GM12878 (cell line): Measurements from ENCODE around the gene PPRC1. TPM values are rescaled to one million over a fixed set of nuclear protein-coding genes. Genes with fewer than 3 reads are reported as not detected.

Experiments
- ATF3 ChIP-seq: IDR thresholded peaks from 2 replicates; pipeline ENCODE4 v1.6.1; 2011; ENCODE audit warnings: low read depth, mild to moderate bottlenecking, low read length, moderate library complexity, borderline replicate concordance; ENCODE audit errors: extremely low read depth
- HDAC2 ChIP-seq: fragments of 200-600 bp; sonication (generic); IDR thresholded peaks from 2 replicates; pipeline ENCODE4 v1.6.1; 2017
- HDAC6 ChIP-seq: fragments of 200-600 bp; sonication (generic); IDR thresholded peaks from one replicate; pipeline ENCODE4 v1.8.0; 2017; ENCODE audit warnings: antibody characterized with exemption; ENCODE audit not compliant: unreplicated experiment
- IRF3 ChIP-seq: fragments of 450-650 bp; IDR thresholded peaks from 2 replicates; pipeline ENCODE4 v1.6.1; 2014; ENCODE audit warnings: mild to moderate bottlenecking
- IRF4 ChIP-seq: IDR thresholded peaks from 2 replicates; pipeline ENCODE4 v1.6.1; 2011; ENCODE audit warnings: low read depth, low read length
- IRF5 ChIP-seq: fragments of 450-650 bp; IDR thresholded peaks from 2 replicates; pipeline ENCODE4 v1.6.1; 2017; ENCODE audit warnings: borderline replicate concordance
- MYC ChIP-seq: IDR thresholded peaks from 2 replicates; pipeline ENCODE4 v1.6.1; 2011; ENCODE audit warnings: mild to moderate bottlenecking, low read length, moderate library complexity, inconsistent platforms; ENCODE audit not compliant: insufficient read depth, insufficient replicate concordance, insufficient read length, severe bottlenecking
- PAX5 ChIP-seq: IDR thresholded peaks from 2 replicates; pipeline ENCODE4 v1.6.1; 2011; ENCODE audit warnings: low read depth, low read length, borderline replicate concordance
- SPI1 ChIP-seq: IDR thresholded peaks from 2 replicates; pipeline ENCODE4 v1.6.1; 2011; ENCODE audit warnings: low read depth, mild to moderate bottlenecking, low read length, moderate library complexity, borderline replicate concordance; ENCODE audit not compliant: insufficient read depth
- TCF7 ChIP-seq: IDR thresholded peaks from 2 replicates; pipeline ENCODE4 v1.6.1; 2014; ENCODE audit warnings: antibody characterized with exemption, borderline replicate concordance
- YY1 ChIP-seq: IDR thresholded peaks from 2 replicates; pipeline ENCODE4 v1.6.1; 2011; ENCODE audit warnings: low read depth, mild to moderate bottlenecking, low read length
- ZNF622 ChIP-seq: fragments of 450-650 bp; IDR thresholded peaks from 2 replicates; pipeline ENCODE4 v1.6.1; 2017; ENCODE audit warnings: mild to moderate bottlenecking, inconsistent platforms
- polyA plus RNA-seq, 11 experiments: library from polyadenylated mRNA; depleted of rRNA in 4 of 11; unstranded in 6 of 11; stranded (reverse) in 5 of 11; fragments of >200 nt; fragmentation: Nextera tagmentation in 4 of 11; fragmentation: Illumina TruSeq in 1 of 11; extraction: Ambion mirVana in 4 of 11; extraction: Trizol in 1 of 11; gene quantifications; 1 replicate in 1 of 11; 2 replicates in 10 of 11; pipeline versions ENCODE4 v1.2.1 to v1.2.3, GENCODE V29; 2011 to 2016; ENCODE audit warnings: inconsistent platforms in 2 of 11, missing spikeins in 2 of 11, low read depth in 1 of 11
- total RNA-seq, 4 experiments: library from RNA; depleted of rRNA in 3 of 4; stranded (reverse); fragments of >200 nt in 3 of 4; fragmentation: Illumina TruSeq in 1 of 4; extraction: Trizol in 1 of 4; gene quantifications; 2 replicates each; pipeline versions ENCODE4 v1.2.1 to v1.2.3, GENCODE V29; 2013 to 2021
- TF ChIP-seq, protein P1 (sequence below): fragments of 450-650 bp; IDR thresholded peaks from 2 replicates; pipeline ENCODE4 v1.6.1; 2018; ENCODE audit warnings: borderline replicate concordance, mild to moderate bottlenecking; ENCODE audit not compliant: partially characterized antibody
- TF ChIP-seq, protein P2 (sequence below): fragments of 450-650 bp; conservative IDR thresholded peaks from 2 replicates; pipeline ENCODE4 v1.6.1; 2017; ENCODE audit warnings: mild to moderate bottlenecking, moderate library complexity
- TF ChIP-seq, protein P3 (sequence below), 3 experiments: IDR thresholded peaks in 2 of 3; conservative IDR thresholded peaks in 1 of 3; 2 replicates each; pipeline ENCODE4 v1.5.1; 2011; ENCODE audit warnings: low read depth in 3 of 3, low read length in 3 of 3, mild to moderate bottlenecking in 3 of 3, control low read depth in 2 of 3, moderate library complexity in 2 of 3, inconsistent platforms in 1 of 3, mixed read lengths in 1 of 3; ENCODE audit not compliant: control insufficient read depth in 2 of 3, insufficient read depth in 1 of 3; ENCODE audit errors: extremely low read depth in 1 of 3
- TF ChIP-seq, protein P4 (sequence below): IDR thresholded peaks from 2 replicates; pipeline ENCODE4 v1.6.1; 2011; ENCODE audit warnings: mild to moderate bottlenecking, low read depth, low read length, moderate library complexity; ENCODE audit not compliant: insufficient replicate concordance

Gene PPRC1
- total and polyA plus RNA-seq, 10 of the 15 experiments (the other 5 are each of a cell fraction or from before 2014, with no cell fraction given): 13.1 to 69.8 (median 32.4) TPM

GRCh38 chr10:102118867-102119266 lies 14.0 kb upstream of the PPRC1 start (continued):
- no peak for TF ChIP-seq IRF5
- TF ChIP-seq YY1: no peak
- TF ChIP-seq, protein P1, sequence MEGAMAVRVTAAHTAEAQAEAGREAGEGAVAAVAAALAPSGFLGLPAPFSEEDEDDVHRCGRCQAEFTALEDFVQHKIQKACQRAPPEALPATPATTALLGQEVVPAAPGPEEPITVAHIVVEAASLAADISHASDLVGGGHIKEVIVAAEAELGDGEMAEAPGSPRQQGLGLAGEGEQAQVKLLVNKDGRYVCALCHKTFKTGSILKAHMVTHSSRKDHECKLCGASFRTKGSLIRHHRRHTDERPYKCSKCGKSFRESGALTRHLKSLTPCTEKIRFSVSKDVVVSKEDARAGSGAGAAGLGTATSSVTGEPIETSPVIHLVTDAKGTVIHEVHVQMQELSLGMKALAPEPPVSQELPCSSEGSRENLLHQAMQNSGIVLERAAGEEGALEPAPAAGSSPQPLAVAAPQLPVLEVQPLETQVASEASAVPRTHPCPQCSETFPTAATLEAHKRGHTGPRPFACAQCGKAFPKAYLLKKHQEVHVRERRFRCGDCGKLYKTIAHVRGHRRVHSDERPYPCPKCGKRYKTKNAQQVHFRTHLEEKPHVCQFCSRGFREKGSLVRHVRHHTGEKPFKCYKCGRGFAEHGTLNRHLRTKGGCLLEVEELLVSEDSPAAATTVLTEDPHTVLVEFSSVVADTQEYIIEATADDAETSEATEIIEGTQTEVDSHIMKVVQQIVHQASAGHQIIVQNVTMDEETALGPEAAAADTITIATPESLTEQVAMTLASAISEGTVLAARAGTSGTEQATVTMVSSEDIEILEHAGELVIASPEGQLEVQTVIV: no peak
- no peak for TF ChIP-seq ZNF622
- TF ChIP-seq HDAC2: no peak
- no peak for TF ChIP-seq IRF3
- TF ChIP-seq, protein P2, sequence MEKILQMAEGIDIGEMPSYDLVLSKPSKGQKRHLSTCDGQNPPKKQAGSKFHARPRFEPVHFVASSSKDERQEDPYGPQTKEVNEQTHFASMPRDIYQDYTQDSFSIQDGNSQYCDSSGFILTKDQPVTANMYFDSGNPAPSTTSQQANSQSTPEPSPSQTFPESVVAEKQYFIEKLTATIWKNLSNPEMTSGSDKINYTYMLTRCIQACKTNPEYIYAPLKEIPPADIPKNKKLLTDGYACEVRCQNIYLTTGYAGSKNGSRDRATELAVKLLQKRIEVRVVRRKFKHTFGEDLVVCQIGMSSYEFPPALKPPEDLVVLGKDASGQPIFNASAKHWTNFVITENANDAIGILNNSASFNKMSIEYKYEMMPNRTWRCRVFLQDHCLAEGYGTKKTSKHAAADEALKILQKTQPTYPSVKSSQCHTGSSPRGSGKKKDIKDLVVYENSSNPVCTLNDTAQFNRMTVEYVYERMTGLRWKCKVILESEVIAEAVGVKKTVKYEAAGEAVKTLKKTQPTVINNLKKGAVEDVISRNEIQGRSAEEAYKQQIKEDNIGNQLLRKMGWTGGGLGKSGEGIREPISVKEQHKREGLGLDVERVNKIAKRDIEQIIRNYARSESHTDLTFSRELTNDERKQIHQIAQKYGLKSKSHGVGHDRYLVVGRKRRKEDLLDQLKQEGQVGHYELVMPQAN: 0 out of 2 replicates have a peak, but pooled peaks have one; percentile 13
- TF ChIP-seq PAX5: no peak
- TF ChIP-seq, protein P3, sequence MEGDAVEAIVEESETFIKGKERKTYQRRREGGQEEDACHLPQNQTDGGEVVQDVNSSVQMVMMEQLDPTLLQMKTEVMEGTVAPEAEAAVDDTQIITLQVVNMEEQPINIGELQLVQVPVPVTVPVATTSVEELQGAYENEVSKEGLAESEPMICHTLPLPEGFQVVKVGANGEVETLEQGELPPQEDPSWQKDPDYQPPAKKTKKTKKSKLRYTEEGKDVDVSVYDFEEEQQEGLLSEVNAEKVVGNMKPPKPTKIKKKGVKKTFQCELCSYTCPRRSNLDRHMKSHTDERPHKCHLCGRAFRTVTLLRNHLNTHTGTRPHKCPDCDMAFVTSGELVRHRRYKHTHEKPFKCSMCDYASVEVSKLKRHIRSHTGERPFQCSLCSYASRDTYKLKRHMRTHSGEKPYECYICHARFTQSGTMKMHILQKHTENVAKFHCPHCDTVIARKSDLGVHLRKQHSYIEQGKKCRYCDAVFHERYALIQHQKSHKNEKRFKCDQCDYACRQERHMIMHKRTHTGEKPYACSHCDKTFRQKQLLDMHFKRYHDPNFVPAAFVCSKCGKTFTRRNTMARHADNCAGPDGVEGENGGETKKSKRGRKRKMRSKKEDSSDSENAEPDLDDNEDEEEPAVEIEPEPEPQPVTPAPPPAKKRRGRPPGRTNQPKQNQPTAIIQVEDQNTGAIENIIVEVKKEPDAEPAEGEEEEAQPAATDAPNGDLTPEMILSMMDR (IDR thresholded peaks at IDR 0.05 in 2 of 3, conservative IDR thresholded peaks at IDR 0.05 in 1 of 3; ENCODE audit: control insufficient read depth in 2 of 3, extremely low read depth in 1 of 3, insufficient read depth in 1 of 3, low read depth in 3 of 3, low read length in 3 of 3): no peak
- TF ChIP-seq SPI1: no peak
- no peak for TF ChIP-seq TCF7
- no peak for TF ChIP-seq HDAC6
- TF ChIP-seq MYC: no peak
- no peak for TF ChIP-seq ATF3
- no peak for TF ChIP-seq IRF4
- TF ChIP-seq, protein P4, sequence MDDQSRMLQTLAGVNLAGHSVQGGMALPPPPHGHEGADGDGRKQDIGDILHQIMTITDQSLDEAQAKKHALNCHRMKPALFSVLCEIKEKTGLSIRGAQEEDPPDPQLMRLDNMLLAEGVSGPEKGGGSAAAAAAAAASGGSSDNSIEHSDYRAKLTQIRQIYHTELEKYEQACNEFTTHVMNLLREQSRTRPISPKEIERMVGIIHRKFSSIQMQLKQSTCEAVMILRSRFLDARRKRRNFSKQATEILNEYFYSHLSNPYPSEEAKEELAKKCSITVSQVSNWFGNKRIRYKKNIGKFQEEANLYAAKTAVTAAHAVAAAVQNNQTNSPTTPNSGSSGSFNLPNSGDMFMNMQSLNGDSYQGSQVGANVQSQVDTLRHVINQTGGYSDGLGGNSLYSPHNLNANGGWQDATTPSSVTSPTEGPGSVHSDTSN: no peak
